Fibroblast of villous mesenchyme (primary cell): ENCODE results near the gene KLF12. TPM values are rescaled to one million over a fixed set of nuclear protein-coding genes. Genes with fewer than 3 reads are reported as not detected.

Experiments used
- DNase-seq: peaks from one replicate; pipeline ENCODE4 v3.0.0-alpha.2; 2010; ENCODE audit warnings: low read depth
- H3K4me3 ChIP-seq: 2 replicates; pipeline ENCODE4 v1.5.1; 2011; ENCODE audit warnings: low read depth, mild to moderate bottlenecking, low read length
- total RNA-seq: library from RNA; depleted of rRNA; stranded (reverse); fragments of >200 nt; gene quantifications from 2 replicates; pipeline ENCODE4 v1.2.3, GENCODE V29; 2012
- TF ChIP-seq, protein P1 (sequence below): IDR thresholded peaks from 2 replicates; pipeline ENCODE4 v1.5.1; 2012; ENCODE audit warnings: low read depth, mild to moderate bottlenecking, low read length; ENCODE audit not compliant: insufficient read depth

The KLF12 gene
- total RNA-seq, 1 donor: 13.0 TPM

DNA sequence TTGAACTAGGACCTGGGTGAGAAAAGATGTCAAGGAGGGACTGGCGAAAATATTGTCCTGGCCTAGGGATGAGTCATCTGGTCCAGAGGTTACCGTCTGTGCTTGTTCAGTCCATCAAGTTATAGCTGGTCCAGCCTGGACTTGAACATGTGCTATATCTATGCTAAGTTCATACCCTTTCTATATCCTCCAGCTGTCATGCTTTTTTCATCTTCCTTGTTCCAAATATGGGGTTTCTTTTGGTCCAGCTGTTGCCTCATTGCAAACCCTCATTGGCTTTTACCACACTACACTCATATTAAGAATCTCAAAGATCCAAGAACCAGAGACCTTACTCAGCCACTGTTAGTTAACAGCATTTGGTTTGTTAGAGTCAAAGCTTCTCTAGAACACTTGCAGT is 19.1 kb upstream of the KLF12 start:
- TF ChIP-seq, protein P1, sequence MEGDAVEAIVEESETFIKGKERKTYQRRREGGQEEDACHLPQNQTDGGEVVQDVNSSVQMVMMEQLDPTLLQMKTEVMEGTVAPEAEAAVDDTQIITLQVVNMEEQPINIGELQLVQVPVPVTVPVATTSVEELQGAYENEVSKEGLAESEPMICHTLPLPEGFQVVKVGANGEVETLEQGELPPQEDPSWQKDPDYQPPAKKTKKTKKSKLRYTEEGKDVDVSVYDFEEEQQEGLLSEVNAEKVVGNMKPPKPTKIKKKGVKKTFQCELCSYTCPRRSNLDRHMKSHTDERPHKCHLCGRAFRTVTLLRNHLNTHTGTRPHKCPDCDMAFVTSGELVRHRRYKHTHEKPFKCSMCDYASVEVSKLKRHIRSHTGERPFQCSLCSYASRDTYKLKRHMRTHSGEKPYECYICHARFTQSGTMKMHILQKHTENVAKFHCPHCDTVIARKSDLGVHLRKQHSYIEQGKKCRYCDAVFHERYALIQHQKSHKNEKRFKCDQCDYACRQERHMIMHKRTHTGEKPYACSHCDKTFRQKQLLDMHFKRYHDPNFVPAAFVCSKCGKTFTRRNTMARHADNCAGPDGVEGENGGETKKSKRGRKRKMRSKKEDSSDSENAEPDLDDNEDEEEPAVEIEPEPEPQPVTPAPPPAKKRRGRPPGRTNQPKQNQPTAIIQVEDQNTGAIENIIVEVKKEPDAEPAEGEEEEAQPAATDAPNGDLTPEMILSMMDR: no peak
- no peak for DNase-seq

DNA sequence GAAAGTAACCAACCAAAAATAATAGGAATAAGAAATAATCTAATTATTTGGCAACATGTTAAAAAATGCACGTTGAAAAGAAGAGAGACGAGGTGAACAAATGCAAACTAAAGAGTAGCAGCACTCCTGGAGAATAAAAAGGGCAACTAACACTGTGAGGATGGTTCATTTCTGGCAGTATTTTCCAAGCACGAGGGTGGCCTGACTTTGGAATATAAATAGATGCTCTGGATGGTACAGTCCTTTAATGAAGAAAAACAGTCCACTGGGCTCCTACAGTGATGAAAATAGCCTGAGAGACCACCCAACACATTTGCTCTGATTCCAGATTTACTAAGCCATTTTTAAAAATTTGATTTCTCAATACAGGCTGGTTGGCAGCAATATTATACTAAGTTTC is 17.7 kb upstream of the KLF12 start:
- H3K4me3 ChIP-seq: no peak overlapping the region
- no peak for DNase-seq
- TF ChIP-seq, protein P1: no peak

More for the DNA sequence above, 19.1 kb upstream of the KLF12 start:
- H3K4me3 ChIP-seq: no peak overlapping the region

DNA sequence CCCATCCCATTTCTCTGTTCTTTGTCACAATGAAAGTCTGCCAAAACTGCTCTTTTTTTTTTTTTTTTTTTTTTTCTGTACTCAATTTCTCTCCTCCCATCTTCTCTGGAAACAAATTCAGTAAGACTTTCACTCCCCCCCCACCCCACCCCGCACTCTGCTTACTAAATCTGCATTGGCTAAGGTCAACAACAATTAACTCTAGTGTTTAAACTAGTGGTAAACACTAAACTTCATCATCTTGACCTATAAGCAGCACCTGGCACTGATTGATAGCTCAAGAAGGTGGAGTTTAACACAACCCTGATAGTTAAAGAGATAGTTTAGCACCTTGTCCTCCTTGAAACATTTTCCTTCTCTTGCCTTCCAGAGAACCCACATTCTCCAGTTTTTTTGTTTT is 14.1 kb upstream of the KLF12 start:
- H3K4me3 ChIP-seq: no peak overlapping the region
- DNase-seq: peak; percentile 55
- TF ChIP-seq, protein P1: no peak

DNA sequence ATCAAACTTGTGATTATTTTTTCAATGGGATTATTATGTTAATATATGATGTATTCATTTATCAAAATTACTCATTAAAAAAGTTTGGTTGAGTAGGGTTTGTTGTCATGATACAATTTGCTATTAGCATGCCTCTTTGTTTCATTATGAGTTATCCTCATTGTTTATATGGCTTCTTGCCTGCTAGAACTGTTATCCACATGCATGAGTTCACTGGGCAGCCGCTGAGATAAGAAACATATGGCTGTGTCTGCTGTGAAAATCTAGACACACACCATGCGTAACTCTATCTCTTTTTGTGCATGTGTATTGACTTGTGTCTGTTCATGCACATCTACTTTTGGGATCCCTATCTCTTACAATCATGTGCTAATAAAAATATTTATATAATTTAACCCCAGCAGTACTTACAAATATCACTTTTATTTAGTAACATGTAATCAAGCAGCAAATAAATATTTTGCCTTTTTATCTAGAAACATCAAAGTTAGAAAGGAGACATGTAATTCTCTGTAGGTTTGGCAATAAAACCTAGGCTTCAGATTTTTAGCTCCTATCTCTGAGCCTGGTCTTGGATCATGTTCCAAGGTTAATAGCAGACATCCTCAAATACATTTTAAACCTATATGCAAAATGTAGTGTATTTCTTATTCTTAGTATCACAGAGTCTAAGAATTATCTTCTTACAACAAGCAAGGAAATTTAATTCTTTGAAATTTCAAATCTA is 11.2 kb upstream of the KLF12 start:
- peak; percentile 48 for DNase-seq
- TF ChIP-seq, protein P1: no peak
- no peak overlapping the region for H3K4me3 ChIP-seq

DNA sequence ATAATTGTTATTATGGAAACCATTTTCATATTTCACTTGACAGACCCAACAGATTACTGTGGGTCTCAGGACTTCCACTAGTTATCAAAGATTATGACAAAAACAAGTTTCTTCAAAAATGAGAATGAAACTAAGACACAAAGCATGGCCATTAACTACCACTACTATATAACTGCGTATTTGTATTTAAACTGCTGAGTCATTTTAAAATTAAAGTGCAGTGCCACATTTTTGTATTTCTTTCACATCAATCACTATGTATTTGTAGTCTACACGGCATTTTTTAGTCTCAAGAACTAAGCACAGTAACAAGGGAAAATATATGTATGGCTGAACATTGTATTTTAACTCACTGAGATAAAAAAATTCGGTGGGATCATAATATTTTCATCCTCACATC is 10.1 kb upstream of the KLF12 start:
- no peak overlapping the region for H3K4me3 ChIP-seq
- TF ChIP-seq, protein P1: no peak
- no peak for DNase-seq

DNA sequence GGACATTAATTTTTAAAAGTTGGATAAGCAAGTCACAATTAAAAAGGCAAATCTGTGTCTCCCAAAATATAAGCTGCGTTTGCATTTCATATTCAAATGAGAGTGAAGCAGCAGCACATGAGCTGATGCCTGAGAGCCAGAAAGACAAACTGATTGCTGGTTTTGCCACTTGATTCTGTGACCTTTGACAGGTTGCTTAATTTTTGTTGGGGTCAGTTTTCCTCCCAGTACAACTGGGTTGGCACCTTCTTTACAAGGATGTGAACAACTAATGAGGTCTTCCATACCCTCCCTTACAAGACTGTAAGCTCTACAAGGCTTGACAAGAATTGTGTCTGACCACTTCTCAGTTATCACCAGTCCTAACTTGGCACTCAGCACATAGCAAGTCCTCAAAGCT is 8.1 kb upstream of the KLF12 start:
- TF ChIP-seq, protein P1: no peak
- no peak for DNase-seq
- H3K4me3 ChIP-seq: no peak overlapping the region

DNA sequence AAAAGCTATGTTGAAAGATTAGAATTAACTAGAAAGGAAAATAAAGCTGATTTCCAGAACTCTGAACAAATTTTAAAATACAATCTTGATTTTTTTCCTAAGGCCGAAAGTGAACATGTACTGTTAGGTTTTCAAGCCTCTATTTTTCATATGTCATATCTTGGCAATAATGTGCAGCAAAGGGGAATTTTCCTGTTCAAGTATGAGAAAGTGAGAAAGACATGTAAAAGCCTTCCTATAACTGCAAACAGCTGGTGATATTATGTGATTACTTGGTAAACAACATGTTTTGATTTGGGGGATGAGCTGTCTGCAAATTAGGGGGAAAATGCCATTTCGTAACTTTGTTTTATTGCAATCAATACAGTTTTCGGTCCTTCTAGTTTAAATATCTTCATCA is 4.0 kb upstream of the KLF12 start:
- TF ChIP-seq, protein P1: no peak
- no peak for DNase-seq
- no peak overlapping the region for H3K4me3 ChIP-seq
